Neural crest cell (in vitro differentiated cells): Measurements from ENCODE around the gene C5. TPM values are rescaled to one million over a fixed set of nuclear protein-coding genes. Genes with fewer than 3 reads are reported as not detected.

ENCODE experiments used
- DNase-seq: peaks from one replicate; pipeline ENCODE4 v3.0.0; 2021; ENCODE audit warnings: low read depth, mixed read lengths, low spot score
- H3K27ac Mint-ChIP-seq: one replicate; pipeline ENCODE4 v1.8.0; 2021; ENCODE audit warnings: mild to moderate bottlenecking, mixed read lengths; ENCODE audit not compliant: unreplicated experiment
- H3K27me3 Mint-ChIP-seq: 2 replicates; pipeline ENCODE4 v1.8.0; 2021; ENCODE audit warnings: low read depth, mild to moderate bottlenecking, mixed read lengths
- H3K36me3 Mint-ChIP-seq: 2 replicates; pipeline ENCODE4 v1.8.0; 2021; ENCODE audit warnings: low read depth, mild to moderate bottlenecking, mixed read lengths
- H3K4me1 Mint-ChIP-seq: 2 replicates; pipeline ENCODE4 v1.8.0; 2021; ENCODE audit warnings: mixed read lengths
- H3K4me3 Mint-ChIP-seq: one replicate; pipeline ENCODE4 v1.8.0; 2021; ENCODE audit warnings: mild to moderate bottlenecking, mixed read lengths
- H3K9me3 Mint-ChIP-seq: 2 replicates; pipeline ENCODE4 v1.8.0; 2021; ENCODE audit warnings: mixed read lengths
- total RNA-seq: library from RNA; stranded (reverse); gene quantifications from 2 replicates; pipeline ENCODE4 v1.2.1, GENCODE V29; 2021
- TF ChIP-seq, protein P1 (sequence below): fragments of 200-600 bp; sonication (generic); conservative IDR thresholded peaks from 2 replicates; pipeline ENCODE4 v1.5.0; 2021; ENCODE audit warnings: antibody characterized with exemption, mild to moderate bottlenecking

Gene C5
- total RNA-seq, 1 donor from 2014 or later, result 9.4 TPM

DNA sequence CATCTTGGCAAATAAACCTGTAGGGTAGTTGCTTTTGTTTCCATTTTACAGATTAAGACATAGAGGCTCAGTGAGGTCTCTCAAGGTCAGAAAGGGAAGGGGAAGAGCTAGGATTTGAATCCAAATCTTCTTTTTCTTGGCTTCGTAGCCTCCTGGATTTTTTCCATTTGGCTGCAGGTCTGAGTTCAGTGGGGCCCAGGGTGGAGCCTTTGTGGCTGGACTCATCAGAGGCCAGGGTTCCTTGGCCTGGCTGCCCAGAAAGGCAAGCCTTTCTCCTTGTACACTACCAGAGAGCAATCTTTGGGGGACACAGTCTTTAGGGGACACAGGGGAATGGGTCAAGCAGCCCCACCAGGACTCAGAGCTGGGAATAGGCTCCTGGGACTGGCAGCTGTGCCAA is 112.9 kb downstream of the C5 start:
- TF ChIP-seq, protein P1, sequence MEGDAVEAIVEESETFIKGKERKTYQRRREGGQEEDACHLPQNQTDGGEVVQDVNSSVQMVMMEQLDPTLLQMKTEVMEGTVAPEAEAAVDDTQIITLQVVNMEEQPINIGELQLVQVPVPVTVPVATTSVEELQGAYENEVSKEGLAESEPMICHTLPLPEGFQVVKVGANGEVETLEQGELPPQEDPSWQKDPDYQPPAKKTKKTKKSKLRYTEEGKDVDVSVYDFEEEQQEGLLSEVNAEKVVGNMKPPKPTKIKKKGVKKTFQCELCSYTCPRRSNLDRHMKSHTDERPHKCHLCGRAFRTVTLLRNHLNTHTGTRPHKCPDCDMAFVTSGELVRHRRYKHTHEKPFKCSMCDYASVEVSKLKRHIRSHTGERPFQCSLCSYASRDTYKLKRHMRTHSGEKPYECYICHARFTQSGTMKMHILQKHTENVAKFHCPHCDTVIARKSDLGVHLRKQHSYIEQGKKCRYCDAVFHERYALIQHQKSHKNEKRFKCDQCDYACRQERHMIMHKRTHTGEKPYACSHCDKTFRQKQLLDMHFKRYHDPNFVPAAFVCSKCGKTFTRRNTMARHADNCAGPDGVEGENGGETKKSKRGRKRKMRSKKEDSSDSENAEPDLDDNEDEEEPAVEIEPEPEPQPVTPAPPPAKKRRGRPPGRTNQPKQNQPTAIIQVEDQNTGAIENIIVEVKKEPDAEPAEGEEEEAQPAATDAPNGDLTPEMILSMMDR, result no peak
- H3K27me3 Mint-ChIP-seq, result no peaks in the 10 kb centered on the region

DNA sequence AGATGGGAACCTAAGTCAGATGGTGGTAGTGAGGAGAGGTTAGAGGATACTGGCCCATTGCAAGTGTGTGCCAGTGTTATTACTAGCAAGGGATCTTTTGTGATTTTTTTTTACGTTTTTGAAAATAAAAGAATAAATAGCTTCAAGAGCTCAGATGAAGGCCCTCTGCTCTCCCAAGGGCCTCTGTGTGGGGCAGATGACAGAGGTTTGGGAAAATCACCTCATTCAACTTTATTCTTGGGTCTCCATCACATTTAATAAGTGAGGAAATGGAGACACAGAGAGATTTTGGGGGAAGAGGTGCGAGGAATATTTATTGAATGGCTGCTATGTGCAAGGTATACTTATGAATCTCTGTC is 113.3 kb downstream of the C5 start:
- peaks cover 33% of the 10 kb centered on the region for H3K4me1 Mint-ChIP-seq
- H3K27me3 Mint-ChIP-seq, result no peaks in the 10 kb centered on the region
- H3K27ac Mint-ChIP-seq, result no peak overlapping the region

More for the DNA sequence above, 112.9 kb downstream of the C5 start:
- no peak for DNase-seq
- H3K4me1 Mint-ChIP-seq, result peaks cover 31% of the 10 kb centered on the region
- no peak overlapping the region for H3K4me3 Mint-ChIP-seq
- no peaks in the 10 kb centered on the region for H3K36me3 Mint-ChIP-seq
- H3K9me3 Mint-ChIP-seq, result no peaks in the 10 kb centered on the region
- H3K27ac Mint-ChIP-seq, result no peak overlapping the region

DNA sequence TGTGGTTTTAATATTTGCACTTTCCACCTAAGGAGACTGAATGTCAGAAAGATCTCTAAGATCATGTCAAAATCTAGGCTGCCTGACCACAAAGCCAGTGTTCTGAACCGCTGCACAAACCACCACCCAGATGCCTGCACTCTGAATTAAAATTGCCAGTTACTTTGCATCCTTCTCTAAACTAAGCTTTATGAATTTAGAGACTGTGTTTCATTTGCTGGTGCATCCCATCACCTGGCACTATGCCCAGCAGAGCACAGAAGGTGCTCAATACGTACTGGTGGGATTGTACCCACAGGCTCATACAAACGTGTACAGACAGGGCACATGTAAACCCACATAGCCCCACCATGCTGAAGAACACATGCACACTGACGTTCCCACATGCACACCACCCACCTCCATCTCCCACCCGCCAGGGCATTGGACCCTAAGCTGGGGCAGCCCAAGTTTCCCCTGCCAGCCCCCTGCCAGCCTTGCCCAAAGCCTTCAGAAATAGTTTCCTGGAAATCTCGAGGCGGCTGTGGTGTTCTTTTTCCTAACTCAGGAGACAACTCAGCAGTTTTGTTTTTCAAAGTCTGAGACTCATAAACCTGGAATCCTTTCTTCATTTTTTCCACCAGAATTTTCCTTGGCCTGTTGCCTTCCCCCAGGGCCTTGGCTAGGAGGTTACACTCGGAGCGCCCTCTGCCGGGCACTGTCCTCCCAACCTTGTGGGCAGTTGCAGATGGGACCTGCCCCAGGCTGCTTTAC is 113.9 kb downstream of the C5 start:
- TF ChIP-seq, protein P1, result peak; percentile 91
- Mint-ChIP-seq H3K4me3 (no peak overlapping the region), H3K36me3 (no peaks in the 10 kb centered on the region), H3K9me3 (no peaks in the 10 kb centered on the region), H3K4me1 (peaks cover 39% of the 10 kb centered on the region), H3K27me3 (no peaks in the 10 kb centered on the region), H3K27ac (no peak overlapping the region)
- DNase-seq, result peak; percentile 95

More for the DNA sequence above, 113.3 kb downstream of the C5 start:
- DNase-seq, result no peak
- H3K9me3 Mint-ChIP-seq, result no peaks in the 10 kb centered on the region
- no peaks in the 10 kb centered on the region for H3K36me3 Mint-ChIP-seq
- H3K4me3 Mint-ChIP-seq, result no peak overlapping the region
- TF ChIP-seq, protein P1, result no peak

DNA sequence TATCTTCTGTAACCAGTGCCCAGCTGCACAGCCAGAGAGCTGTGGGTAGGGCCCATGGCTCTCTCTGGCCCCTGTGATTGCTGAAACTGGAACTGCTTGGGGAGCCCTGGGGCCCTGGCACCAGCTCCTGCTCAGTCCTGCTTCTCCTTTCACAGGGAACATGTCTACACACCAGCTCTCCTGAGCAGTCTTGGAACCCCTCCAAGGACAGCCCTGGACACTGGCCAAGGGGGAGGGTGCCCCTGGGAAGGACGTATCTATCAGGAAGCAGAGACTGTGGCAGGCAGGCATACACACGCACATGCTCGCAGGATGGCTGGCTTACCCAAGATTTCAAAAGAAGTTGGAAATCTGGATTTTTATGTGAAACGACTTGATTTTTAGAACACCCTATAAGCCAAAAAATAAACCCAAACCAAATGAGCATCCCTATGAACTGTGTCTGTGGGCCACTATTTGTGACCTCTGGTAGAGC is 114.7 kb downstream of the C5 start:
- Mint-ChIP-seq H3K9me3 (no peaks in the 10 kb centered on the region), H3K36me3 (no peaks in the 10 kb centered on the region), H3K27me3 (no peaks in the 10 kb centered on the region), H3K27ac (no peak overlapping the region), H3K4me1 (peaks cover 43% of the 10 kb centered on the region), H3K4me3 (no peak overlapping the region)
- TF ChIP-seq, protein P1, result no peak
- DNase-seq, result no peak

DNA sequence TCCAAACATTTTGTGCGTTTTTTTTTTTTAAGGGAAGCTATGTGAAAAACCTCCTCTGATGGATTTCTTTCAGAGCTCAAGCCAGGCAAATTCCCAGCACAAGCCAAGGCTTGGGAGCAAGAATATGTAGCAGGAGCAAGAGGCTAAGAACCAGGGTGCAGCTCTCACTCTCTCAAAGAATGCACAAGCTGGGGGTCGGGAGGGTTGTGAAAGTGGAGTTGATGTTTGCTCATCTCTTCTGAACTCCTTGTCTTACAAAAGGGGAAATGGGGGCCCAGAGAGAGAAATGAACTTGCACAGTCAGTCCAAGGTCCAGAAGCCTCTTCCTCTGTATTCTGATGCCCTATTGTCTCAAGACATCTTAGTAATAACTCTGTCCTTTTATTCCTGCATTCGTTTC is 115.8 kb downstream of the C5 start:
- no peak for DNase-seq
- no peak overlapping the region for H3K4me3 Mint-ChIP-seq

More for the DNA sequence above, 115.8 kb downstream of the C5 start:
- no peak overlapping the region for H3K27ac Mint-ChIP-seq
- H3K27me3 Mint-ChIP-seq, result no peaks in the 10 kb centered on the region
- TF ChIP-seq, protein P1, result no peak
- no peaks in the 10 kb centered on the region for H3K9me3 Mint-ChIP-seq
- H3K4me1 Mint-ChIP-seq, result peaks cover 50% of the 10 kb centered on the region
- H3K36me3 Mint-ChIP-seq, result no peaks in the 10 kb centered on the region
